AG04450 (cell line): Measurements from ENCODE around the gene IQCE. TPM values are rescaled to one million over a fixed set of nuclear protein-coding genes. Genes with fewer than 3 reads are reported as not detected.
"Not testable (repeated sequence)": the region's sequence is repeated elsewhere in the genome, so short reads cannot be mapped to it uniquely, and the experiment has no call there.

ENCODE experiments used
- CTCF ChIA-PET: fragments of 300-600, 350-600 bp; formaldehyde crosslinking; extraction: SDS; loops from one replicate; lab custom pipeline; 2022; ENCODE audit warnings: antibody characterized with exemption, inconsistent platforms; lab: Charles Lee
- POLR2A ChIA-PET: fragments of 350-600 bp; formaldehyde crosslinking; extraction: SDS; loops from one replicate; lab custom pipeline; 2021; ENCODE audit warnings: antibody characterized with exemption, inconsistent platforms; lab: Yijun Ruan, JAX
- DNase-seq: peaks from one replicate; pipeline ENCODE4 v3.0.0-alpha.2; 2011; ENCODE audit warnings: low read depth, low spot score
- H3K27ac ChIP-seq: one replicate; pipeline ENCODE4 v1.5.1; 2012; ENCODE audit warnings: low read depth, low read length, control low read depth
- H3K27me3 ChIP-seq: one replicate; pipeline ENCODE4 v1.6.0; 2012; ENCODE audit warnings: low read length; ENCODE audit not compliant: control insufficient read depth, insufficient read depth
- H3K4me3 ChIP-seq: 2 replicates; pipeline ENCODE4 v1.5.1; 2011; ENCODE audit warnings: mild to moderate bottlenecking, low read depth, low read length, control low read depth
- H3K9me3 ChIP-seq: 2 replicates; pipeline ENCODE4 v1.5.1; 2012; ENCODE audit warnings: low read length; ENCODE audit not compliant: control insufficient read depth, insufficient read depth
- polyA plus RNA-seq: library from polyadenylated mRNA; depleted of rRNA; stranded (reverse); fragments of >200 nt; gene quantifications from 2 replicates; pipeline ENCODE4 v1.2.3, GENCODE V29; 2011
- TF ChIP-seq, protein P1 (sequence below): IDR thresholded peaks from 2 replicates; pipeline ENCODE4 v1.5.1; 2011; ENCODE audit warnings: low read depth, low read length, control low read depth, inconsistent platforms

The IQCE gene
- polyA plus RNA-seq, 1 experiment: 6.8 TPM

GRCh38 chr7:2555121-2556052 lies 3.4 kb upstream of the IQCE start, which contains the start of gene BRAT1:
TSS of gene BRAT1 (minus strand) at chr7:2555524. CDS start at chr7:2554431, 1,093 bp downstream.
- POLR2A ChIA-PET: interaction anchor here (0.8 kb wide), 1 partner anchor 35 kb away, joined by 3 read pairs; no protein-coding TSS in a partner anchor
- peak within 1 kb of the TSS; percentile 77 for H3K4me3 ChIP-seq
- peak; percentile 81 for DNase-seq
- no peaks in the 10 kb centered on the region for H3K27me3 ChIP-seq
- H3K9me3 ChIP-seq: no peaks in the 10 kb centered on the region
- peak within 1 kb of the TSS; percentile 98 for H3K27ac ChIP-seq
- TF ChIP-seq, protein P1, sequence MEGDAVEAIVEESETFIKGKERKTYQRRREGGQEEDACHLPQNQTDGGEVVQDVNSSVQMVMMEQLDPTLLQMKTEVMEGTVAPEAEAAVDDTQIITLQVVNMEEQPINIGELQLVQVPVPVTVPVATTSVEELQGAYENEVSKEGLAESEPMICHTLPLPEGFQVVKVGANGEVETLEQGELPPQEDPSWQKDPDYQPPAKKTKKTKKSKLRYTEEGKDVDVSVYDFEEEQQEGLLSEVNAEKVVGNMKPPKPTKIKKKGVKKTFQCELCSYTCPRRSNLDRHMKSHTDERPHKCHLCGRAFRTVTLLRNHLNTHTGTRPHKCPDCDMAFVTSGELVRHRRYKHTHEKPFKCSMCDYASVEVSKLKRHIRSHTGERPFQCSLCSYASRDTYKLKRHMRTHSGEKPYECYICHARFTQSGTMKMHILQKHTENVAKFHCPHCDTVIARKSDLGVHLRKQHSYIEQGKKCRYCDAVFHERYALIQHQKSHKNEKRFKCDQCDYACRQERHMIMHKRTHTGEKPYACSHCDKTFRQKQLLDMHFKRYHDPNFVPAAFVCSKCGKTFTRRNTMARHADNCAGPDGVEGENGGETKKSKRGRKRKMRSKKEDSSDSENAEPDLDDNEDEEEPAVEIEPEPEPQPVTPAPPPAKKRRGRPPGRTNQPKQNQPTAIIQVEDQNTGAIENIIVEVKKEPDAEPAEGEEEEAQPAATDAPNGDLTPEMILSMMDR: peak; percentile 29; the same call in 1 of the 2 replicates
- CTCF ChIA-PET: interaction anchor here (0.5 to 0.9 kb wide), 3 partner anchors 43 to 104 kb away, joined by 3 to 12 read pairs (median 8); no protein-coding TSS in a partner anchor

GRCh38 chr7:2559283-2559950 lies 638 bp downstream of the IQCE start:
- H3K27me3 ChIP-seq: no peaks in the 10 kb centered on the region
- no peak overlapping the region for H3K27ac ChIP-seq
- H3K4me3 ChIP-seq: peak overlapping the region; percentile 76
- ChIA-PET CTCF (interaction anchor here (0.9 to 1.2 kb wide), 4 partner anchors 9 to 150 kb away, joined by 3 to 7 read pairs (median 3); no protein-coding TSS in a partner anchor), POLR2A (interaction anchor here (0.6 to 1.3 kb wide), 4 partner anchors 32 to 210 kb away, joined by 3 read pairs; no protein-coding TSS in a partner anchor)
- no peaks in the 10 kb centered on the region for H3K9me3 ChIP-seq
- TF ChIP-seq, protein P1: no peak
- DNase-seq: no peak

DNA sequence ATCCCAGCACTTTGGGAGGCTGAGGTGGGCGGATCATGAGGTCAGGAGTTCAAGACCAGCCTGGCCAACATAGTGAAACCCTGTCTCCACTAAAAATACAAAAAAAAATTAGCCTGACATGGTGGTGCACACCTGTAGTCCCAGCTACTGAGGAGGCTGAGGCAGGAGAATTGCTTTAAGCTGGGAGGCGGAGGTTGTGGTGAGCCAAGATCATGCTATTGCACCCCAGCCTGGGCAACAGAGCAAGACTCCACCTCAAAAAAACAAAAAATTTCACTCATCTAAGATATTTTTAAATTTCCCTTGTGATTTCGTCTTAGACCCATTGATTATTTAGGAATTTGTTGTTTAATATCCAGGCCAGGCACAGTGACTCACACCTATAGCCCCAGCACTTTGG lies 5.2 kb downstream of the IQCE start:
- CTCF ChIA-PET: not testable (repeated sequence)

DNA sequence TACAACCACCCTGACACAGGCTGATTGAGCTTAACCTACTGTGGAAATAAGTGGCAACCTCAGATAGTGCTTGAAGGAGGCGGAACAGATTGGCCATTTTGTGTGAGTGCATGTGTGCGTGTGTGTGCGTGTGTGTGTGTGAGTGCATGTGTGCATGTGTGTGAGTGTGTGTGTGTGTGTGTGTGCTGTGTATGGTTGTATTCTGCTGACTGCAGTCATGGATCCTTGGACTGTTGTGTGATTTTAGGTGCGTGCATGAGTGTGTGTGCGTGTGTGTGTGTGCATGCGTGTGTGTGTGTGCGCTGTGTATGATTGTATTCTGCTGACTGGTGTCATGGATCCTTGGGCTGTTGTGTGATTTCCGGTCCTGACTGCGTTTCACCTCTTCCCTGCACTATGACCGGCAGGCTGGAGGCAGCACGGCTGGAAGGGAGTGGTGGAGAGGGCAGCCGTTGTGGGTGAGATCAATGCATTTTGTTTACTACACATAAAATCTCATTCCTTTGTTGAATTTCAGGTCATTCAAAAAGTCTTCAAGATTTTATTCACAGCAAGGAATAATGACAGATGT lies 6.3 kb downstream of the IQCE start:
- POLR2A ChIA-PET: no interaction called here
- DNase-seq: no peak
- CTCF ChIA-PET: no interaction called here
- no peaks in the 10 kb centered on the region for H3K9me3 ChIP-seq
- H3K4me3 ChIP-seq: no peak overlapping the region
- TF ChIP-seq, protein P1: no peak
- no peaks in the 10 kb centered on the region for H3K27me3 ChIP-seq
- no peak overlapping the region for H3K27ac ChIP-seq

More for the DNA sequence above, 5.2 kb downstream of the IQCE start:
- H3K27me3 ChIP-seq, H3K4me3 ChIP-seq, H3K9me3 ChIP-seq, POLR2A ChIA-PET, H3K27ac ChIP-seq, DNase-seq: not testable (repeated sequence)

DNA sequence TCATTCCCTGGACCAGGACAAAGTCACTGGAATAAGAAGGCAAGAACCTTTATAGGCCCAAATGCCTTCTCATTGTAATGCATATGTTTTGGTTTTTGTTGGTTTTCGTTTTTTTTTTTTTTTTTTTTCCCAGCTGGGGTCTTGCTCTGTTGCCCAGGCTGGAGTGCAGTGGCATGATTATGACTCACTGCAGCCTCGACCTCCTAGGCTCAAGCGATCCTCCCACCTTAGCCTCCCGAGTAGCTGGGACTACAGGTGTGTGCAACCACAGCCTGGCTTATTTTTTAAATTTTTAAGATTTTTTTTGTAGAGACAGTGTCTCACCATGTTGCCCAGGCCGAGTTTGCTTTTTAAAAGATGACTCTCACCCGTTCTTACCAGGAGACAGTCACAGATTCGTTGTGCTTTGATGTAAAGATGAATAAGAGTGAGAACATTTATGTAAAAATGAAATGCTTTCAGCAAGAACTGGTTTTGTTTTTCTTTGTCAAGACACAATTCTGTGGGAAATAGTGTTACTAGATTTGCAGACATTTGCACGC lies 7.6 kb downstream of the IQCE start:
- POLR2A ChIA-PET: interaction anchor here (0.6 to 0.7 kb wide), 3 partner anchors 13 to 57 kb away, joined by 3 to 4 read pairs (median 3); no protein-coding TSS in a partner anchor
- TF ChIP-seq, protein P1: no peak
- DNase-seq: no peak
- Histone ChIP-seq H3K27ac (peak overlapping the region; percentile 47), H3K9me3 (no peaks in the 10 kb centered on the region), H3K27me3 (no peaks in the 10 kb centered on the region), H3K4me3 (peak overlapping the region; percentile 62; the same call in 1 of the 2 replicates)
- CTCF ChIA-PET: interaction anchor here (0.6 to 1.7 kb wide), 6 partner anchors 30 to 114 kb away, joined by 3 to 8 read pairs (median 4); no protein-coding TSS in a partner anchor
